ENCODE data around the gene PCYOX1L. TPM values are rescaled to one million over a fixed set of nuclear protein-coding genes. Genes with fewer than 3 reads are reported as not detected.

Gene PCYOX1L, protein sequence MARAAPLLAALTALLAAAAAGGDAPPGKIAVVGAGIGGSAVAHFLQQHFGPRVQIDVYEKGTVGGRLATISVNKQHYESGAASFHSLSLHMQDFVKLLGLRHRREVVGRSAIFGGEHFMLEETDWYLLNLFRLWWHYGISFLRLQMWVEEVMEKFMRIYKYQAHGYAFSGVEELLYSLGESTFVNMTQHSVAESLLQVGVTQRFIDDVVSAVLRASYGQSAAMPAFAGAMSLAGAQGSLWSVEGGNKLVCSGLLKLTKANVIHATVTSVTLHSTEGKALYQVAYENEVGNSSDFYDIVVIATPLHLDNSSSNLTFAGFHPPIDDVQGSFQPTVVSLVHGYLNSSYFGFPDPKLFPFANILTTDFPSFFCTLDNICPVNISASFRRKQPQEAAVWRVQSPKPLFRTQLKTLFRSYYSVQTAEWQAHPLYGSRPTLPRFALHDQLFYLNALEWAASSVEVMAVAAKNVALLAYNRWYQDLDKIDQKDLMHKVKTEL
- polyA plus RNA-seq (2011; rRNA removed) (6.7 and 7.0 TPM in 2 replicates), polyA plus RNA-seq (2017; fragmentation: RNase III; extraction: RNeasy Plus Mini Kit Qiagen cat#74134 plus additional on column Dnase treatment) (1.8 to 2.2 TPM (median 2.1 TPM) in 3 replicates), polyA minus RNA-seq (2011; rRNA and poly(A)+ RNA removed) (4.6 and 5.8 TPM in 2 replicates)
- 4.3 and 5.1 TPM in 2 replicates for polyA plus RNA-seq (2012; cell fraction: cytosol; rRNA removed)
- polyA plus RNA-seq (2012; cell fraction: nucleus; rRNA removed) = 9.9 and 10.8 TPM in 2 replicates

DNA sequence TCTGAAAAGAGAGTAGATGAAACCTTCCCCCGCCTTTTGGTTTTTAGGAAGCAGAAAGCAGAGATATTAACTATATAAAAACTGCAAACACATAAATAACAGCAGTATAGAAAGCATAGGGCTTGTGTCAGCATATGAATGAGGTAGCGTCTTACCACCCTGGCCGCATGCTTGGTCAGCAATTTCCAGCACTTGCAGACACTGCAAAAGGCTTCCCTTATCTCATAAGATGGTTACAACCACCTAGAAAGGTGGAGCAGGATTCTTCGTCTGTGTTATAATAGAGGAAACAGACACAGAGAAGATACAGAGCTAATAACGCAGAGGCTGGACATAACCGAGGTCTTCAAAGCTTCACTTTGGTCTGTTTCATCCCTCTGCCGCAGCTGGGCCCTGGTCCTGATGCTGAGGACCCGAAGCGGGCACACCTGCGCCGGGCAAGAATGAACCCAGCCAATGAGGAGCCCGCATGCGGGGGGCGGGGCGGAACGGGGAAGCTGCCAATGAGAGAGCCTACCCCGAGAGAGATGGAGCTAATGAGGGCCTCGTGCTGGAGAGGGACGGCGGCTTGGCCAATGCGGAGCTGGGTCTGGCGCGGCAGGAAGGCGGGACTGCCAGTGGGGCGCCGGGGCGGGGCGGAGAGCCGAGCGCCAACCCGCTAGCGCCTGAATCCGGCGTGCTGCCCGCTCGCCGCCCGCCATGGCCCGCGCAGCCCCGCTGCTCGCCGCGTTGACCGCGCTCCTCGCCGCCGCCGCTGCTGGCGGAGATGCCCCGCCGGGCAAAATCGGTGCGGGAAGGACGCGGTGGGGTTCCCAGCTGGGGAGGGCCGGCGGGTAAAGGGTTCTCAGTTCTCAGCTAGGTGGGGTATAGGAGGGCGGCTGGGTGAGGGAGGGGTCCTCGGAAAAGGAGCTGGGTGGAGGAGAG lies at the start of gene PCYOX1L:
Gene PCYOX1L, plus strand, starts transcription at position 677 of the 924 bp plus-strand sequence. Its CDS starts 23 bp downstream, at position 700.
- H3K9me3 ChIP-seq = no peaks in the 10 kb centered on the region
- peak; percentile 94 to 98 for DNase-seq (ENCODE audit: low read depth in 1 of 2, low spot score in 1 of 2)
- ChIA-PET POLR2A (interaction anchor here (0.6 to 4.1 kb wide), 4 partner anchors 10 to 232 kb away, joined by 3 to 34 read pairs (median 4); partner anchors contain the start of gene GRPEL2), CTCF (interaction anchor here (0.8 to 44.9 kb wide), 13 partner anchors 8 to 261 kb away, joined by 3 to 1709 read pairs (median 5); partner anchors contain the start of gene CSNK1A1)
- peak; percentile 98 to 100 for ATAC-seq
- WGBS (ENCODE audit: missing lambda C conversion rate) = 12% methylated on average over 14 of the region's 61 CpGs
- no peak for FAIRE-seq
- H3K4me1 ChIP-seq = peaks cover 10% of the 10 kb centered on the region; the same call in 2 of the 3 replicates
- H3K27ac ChIP-seq = peak within 1 kb of the TSS; percentile 83 to 90
- H3K4me2 ChIP-seq = peak within 1 kb of the TSS; percentile 98
- H3K4me3 ChIP-seq = peak within 1 kb of the TSS; percentile 97
- TF ChIP-seq, protein P1, sequence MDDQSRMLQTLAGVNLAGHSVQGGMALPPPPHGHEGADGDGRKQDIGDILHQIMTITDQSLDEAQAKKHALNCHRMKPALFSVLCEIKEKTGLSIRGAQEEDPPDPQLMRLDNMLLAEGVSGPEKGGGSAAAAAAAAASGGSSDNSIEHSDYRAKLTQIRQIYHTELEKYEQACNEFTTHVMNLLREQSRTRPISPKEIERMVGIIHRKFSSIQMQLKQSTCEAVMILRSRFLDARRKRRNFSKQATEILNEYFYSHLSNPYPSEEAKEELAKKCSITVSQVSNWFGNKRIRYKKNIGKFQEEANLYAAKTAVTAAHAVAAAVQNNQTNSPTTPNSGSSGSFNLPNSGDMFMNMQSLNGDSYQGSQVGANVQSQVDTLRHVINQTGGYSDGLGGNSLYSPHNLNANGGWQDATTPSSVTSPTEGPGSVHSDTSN (IDR thresholded peaks at IDR 0.05) = peak; percentile 89
- TF ChIP-seq, protein P2, sequence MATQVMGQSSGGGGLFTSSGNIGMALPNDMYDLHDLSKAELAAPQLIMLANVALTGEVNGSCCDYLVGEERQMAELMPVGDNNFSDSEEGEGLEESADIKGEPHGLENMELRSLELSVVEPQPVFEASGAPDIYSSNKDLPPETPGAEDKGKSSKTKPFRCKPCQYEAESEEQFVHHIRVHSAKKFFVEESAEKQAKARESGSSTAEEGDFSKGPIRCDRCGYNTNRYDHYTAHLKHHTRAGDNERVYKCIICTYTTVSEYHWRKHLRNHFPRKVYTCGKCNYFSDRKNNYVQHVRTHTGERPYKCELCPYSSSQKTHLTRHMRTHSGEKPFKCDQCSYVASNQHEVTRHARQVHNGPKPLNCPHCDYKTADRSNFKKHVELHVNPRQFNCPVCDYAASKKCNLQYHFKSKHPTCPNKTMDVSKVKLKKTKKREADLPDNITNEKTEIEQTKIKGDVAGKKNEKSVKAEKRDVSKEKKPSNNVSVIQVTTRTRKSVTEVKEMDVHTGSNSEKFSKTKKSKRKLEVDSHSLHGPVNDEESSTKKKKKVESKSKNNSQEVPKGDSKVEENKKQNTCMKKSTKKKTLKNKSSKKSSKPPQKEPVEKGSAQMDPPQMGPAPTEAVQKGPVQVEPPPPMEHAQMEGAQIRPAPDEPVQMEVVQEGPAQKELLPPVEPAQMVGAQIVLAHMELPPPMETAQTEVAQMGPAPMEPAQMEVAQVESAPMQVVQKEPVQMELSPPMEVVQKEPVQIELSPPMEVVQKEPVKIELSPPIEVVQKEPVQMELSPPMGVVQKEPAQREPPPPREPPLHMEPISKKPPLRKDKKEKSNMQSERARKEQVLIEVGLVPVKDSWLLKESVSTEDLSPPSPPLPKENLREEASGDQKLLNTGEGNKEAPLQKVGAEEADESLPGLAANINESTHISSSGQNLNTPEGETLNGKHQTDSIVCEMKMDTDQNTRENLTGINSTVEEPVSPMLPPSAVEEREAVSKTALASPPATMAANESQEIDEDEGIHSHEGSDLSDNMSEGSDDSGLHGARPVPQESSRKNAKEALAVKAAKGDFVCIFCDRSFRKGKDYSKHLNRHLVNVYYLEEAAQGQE (IDR thresholded peaks at IDR 0.05) = no peak
- TF ChIP-seq, protein P3, sequence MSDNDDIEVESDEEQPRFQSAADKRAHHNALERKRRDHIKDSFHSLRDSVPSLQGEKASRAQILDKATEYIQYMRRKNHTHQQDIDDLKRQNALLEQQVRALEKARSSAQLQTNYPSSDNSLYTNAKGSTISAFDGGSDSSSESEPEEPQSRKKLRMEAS (IDR thresholded peaks at IDR 0.05) = peak; percentile 46; the same call in 1 of the 2 replicates
- peak; percentile 76; the same call in 1 of the 2 replicates for TF ChIP-seq PHF8 (IDR thresholded peaks at IDR 0.05; ENCODE audit: borderline replicate concordance, low read depth)
- peak; percentile 98 for TF ChIP-seq MAFK (IDR thresholded peaks at IDR 0.05; ENCODE audit: partially characterized antibody)
- TF ChIP-seq HOXB13 (CRISPR knock-in tag; IDR thresholded peaks at IDR 0.05; ENCODE audit: low read depth) = no peak
- peak; percentile 78 for TF ChIP-seq POLR2A (IDR thresholded peaks at IDR 0.05; ENCODE audit: low read length)
- TF ChIP-seq RNF2 (IDR thresholded peaks at IDR 0.05; ENCODE audit: borderline replicate concordance, low read depth) = 0 out of 2 replicates have a peak, but pooled peaks have one; percentile 27
- TF ChIP-seq JUN (IDR thresholded peaks at IDR 0.05) = peak in 1 of 2 experiments; percentile 49; a peak in 1 of 5 replicates
- TF ChIP-seq ESRRA (IDR thresholded peaks at IDR 0.05; ENCODE audit: borderline replicate concordance, low read length) = no peak
- peak; percentile 58; the same call in 1 of the 2 replicates for TF ChIP-seq KDM1A (IDR thresholded peaks at IDR 0.05; ENCODE audit: low read depth)

DNA sequence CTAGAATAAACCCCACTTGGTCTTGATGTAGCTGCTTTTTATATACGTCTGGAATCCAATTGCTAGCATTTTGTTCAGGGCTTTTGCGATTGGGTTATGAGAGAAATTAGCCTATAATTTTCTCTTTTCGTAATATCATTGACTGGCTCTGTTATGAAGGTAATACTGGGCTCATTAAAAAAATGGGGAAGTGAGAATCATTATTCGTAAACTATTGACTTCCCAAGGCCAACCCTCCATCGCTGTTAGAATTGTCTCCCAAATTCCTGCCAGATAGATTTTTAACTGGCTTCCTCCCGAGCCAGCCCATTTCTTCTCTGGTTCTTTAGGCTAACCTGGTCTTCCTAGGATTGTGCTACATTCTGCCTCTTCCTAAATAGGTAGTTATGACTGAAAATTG lies 48.5 kb upstream of the PCYOX1L start:
- Histone ChIP-seq H3K4me3 (no peak overlapping the region), H3K27ac (no peak overlapping the region), H3K4me1 (no peaks in the 10 kb centered on the region), H3K9me3 (no peaks in the 10 kb centered on the region), H3K4me2 (no peak overlapping the region)
- 85% methylated on average over 6 of the region's 6 CpGs for WGBS (ENCODE audit: missing lambda C conversion rate)
- FAIRE-seq = no peak
- ATAC-seq = no peak
- no peak for DNase-seq (ENCODE audit: low read depth in 1 of 2, low spot score in 1 of 2)
- ChIA-PET CTCF (interaction anchor here (0.6 to 21.3 kb wide), 6 partner anchors 8 to 309 kb away, joined by 3 to 275 read pairs (median 7); partner anchors contain the start of gene IL17B), POLR2A (interaction anchor here (1.2 kb wide), 1 partner anchor 36 kb away, joined by 3 read pairs; the partner anchor contains the start of gene GRPEL2)
- no peak for TF ChIP-seq JUN (IDR thresholded peaks at IDR 0.05)
- TF ChIP-seq RAD21 (conservative IDR thresholded peaks at IDR 0.05 in 1 of 2, IDR thresholded peaks at IDR 0.05 in 1 of 2) = no peak
- TF ChIP-seq CEBPB (IDR thresholded peaks at IDR 0.05) = no peak
- no peak for TF ChIP-seq NPAS2 (CRISPR knock-in tag; IDR thresholded peaks at IDR 0.05; ENCODE audit: borderline replicate concordance)
- no peak for TF ChIP-seq HOXB5 (CRISPR knock-in tag; IDR thresholded peaks at IDR 0.05)
- no peak for TF ChIP-seq HOXB13 (CRISPR knock-in tag; IDR thresholded peaks at IDR 0.05; ENCODE audit: low read depth)
- no peak for TF ChIP-seq MYC (IDR thresholded peaks at IDR 0.05; ENCODE audit: borderline replicate concordance, low read length)
- TF ChIP-seq, protein P4, sequence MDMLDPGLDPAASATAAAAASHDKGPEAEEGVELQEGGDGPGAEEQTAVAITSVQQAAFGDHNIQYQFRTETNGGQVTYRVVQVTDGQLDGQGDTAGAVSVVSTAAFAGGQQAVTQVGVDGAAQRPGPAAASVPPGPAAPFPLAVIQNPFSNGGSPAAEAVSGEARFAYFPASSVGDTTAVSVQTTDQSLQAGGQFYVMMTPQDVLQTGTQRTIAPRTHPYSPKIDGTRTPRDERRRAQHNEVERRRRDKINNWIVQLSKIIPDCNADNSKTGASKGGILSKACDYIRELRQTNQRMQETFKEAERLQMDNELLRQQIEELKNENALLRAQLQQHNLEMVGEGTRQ (IDR thresholded peaks at IDR 0.05) = no peak
- no peak for TF ChIP-seq GATA3 (IDR thresholded peaks at IDR 0.05; ENCODE audit: borderline replicate concordance)
- TF ChIP-seq RCOR1 (IDR thresholded peaks at IDR 0.05; ENCODE audit: low read depth, low read length) = no peak
- TF ChIP-seq, protein P5, sequence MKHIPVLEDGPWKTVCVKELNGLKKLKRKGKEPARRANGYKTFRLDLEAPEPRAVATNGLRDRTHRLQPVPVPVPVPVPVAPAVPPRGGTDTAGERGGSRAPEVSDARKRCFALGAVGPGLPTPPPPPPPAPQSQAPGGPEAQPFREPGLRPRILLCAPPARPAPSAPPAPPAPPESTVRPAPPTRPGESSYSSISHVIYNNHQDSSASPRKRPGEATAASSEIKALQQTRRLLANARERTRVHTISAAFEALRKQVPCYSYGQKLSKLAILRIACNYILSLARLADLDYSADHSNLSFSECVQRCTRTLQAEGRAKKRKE (CRISPR knock-in tag; IDR thresholded peaks at IDR 0.05; ENCODE audit: low read depth) = no peak
- TF ChIP-seq, protein P6, sequence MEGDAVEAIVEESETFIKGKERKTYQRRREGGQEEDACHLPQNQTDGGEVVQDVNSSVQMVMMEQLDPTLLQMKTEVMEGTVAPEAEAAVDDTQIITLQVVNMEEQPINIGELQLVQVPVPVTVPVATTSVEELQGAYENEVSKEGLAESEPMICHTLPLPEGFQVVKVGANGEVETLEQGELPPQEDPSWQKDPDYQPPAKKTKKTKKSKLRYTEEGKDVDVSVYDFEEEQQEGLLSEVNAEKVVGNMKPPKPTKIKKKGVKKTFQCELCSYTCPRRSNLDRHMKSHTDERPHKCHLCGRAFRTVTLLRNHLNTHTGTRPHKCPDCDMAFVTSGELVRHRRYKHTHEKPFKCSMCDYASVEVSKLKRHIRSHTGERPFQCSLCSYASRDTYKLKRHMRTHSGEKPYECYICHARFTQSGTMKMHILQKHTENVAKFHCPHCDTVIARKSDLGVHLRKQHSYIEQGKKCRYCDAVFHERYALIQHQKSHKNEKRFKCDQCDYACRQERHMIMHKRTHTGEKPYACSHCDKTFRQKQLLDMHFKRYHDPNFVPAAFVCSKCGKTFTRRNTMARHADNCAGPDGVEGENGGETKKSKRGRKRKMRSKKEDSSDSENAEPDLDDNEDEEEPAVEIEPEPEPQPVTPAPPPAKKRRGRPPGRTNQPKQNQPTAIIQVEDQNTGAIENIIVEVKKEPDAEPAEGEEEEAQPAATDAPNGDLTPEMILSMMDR (IDR thresholded peaks at IDR 0.05) = no peak
- TF ChIP-seq RNF2 (IDR thresholded peaks at IDR 0.05; ENCODE audit: borderline replicate concordance, low read depth) = no peak
- TF ChIP-seq EP300 (IDR thresholded peaks at IDR 0.05) = no peak
